Measurements from ENCODE around the gene SRP68.

The SRP68 gene

GRCh38 chr17:75998327-75998795, 74.0 kb downstream of the SRP68 start:
- DNase-seq (ENCODE audit: low read depth in 2 of 2) = no peak

- DNase-seq (ENCODE audit: low read depth in 2 of 2) = no peak
Measured at GRCh38 chr17:75996665-75997590, 75.4 kb downstream of the SRP68 start.

- no peak for DNase-seq (ENCODE audit: low read depth in 2 of 2)
Measured at GRCh38 chr17:75995385-75995925, 76.9 kb downstream of the SRP68 start.

- DNase-seq (ENCODE audit: low read depth in 2 of 2) = no peak
Measured at GRCh38 chr17:75994802-75995370, 77.4 kb downstream of the SRP68 start.

- DNase-seq (ENCODE audit: low read depth in 2 of 2) = no peak
Measured at GRCh38 chr17:75991396-75991795, 80.9 kb downstream of the SRP68 start.
